COLO668 (cell line): ENCODE results near the gene GDA.

Source experiments
- DNase-seq: peaks from one replicate; lab custom pipeline; 2025; ENCODE audit not compliant: unreplicated experiment; lab: John Stamatoyannopoulos, UW

Gene GDA

GRCh38 chr9:72149231-72149975 is at the start of gene GDA:
TSS of gene GDA (plus strand) at chr9:72149440. CDS start at chr9:72149560, 120 bp downstream.
- peak; percentile 73 for DNase-seq

GRCh38 chr9:72102520-72102919 is 46.7 kb upstream of the GDA start:
- DNase-seq = no peak

GRCh38 chr9:72113056-72113455 is 36.2 kb upstream of the GDA start:
- no peak for DNase-seq

- no peak for DNase-seq
These were observed 29.4 kb upstream of the GDA start for GRCh38 chr9:72119853-72120252.

- DNase-seq = no peak
These were observed 24.3 kb upstream of the GDA start for GRCh38 chr9:72124947-72125346.

GRCh38 chr9:72127753-72128152 is 21.5 kb upstream of the GDA start:
- no peak for DNase-seq

GRCh38 chr9:72128526-72128925 is 20.7 kb upstream of the GDA start:
- no peak for DNase-seq

- peak; percentile 9 for DNase-seq
These were observed 19.7 kb upstream of the GDA start for GRCh38 chr9:72129271-72130156.

GRCh38 chr9:72130321-72130720 is 18.9 kb upstream of the GDA start:
- DNase-seq = no peak

GRCh38 chr9:72131206-72131605 is 18.0 kb upstream of the GDA start:
- no peak for DNase-seq

GRCh38 chr9:72132052-72132451 is 17.2 kb upstream of the GDA start:
- no peak for DNase-seq

GRCh38 chr9:72133365-72134035 is 15.7 kb upstream of the GDA start:
- DNase-seq = no peak

GRCh38 chr9:72134801-72135200 is 14.4 kb upstream of the GDA start:
- no peak for DNase-seq

GRCh38 chr9:72137697-72138365 is 11.4 kb upstream of the GDA start:
- DNase-seq = no peak

GRCh38 chr9:72139226-72139625 is 10.0 kb upstream of the GDA start:
- no peak for DNase-seq

- DNase-seq = no peak
These were observed 8.7 kb upstream of the GDA start for GRCh38 chr9:72140586-72140985.

- no peak for DNase-seq
These were observed 7.8 kb upstream of the GDA start for GRCh38 chr9:72141484-72141883.

GRCh38 chr9:72144756-72145492 is 4.3 kb upstream of the GDA start:
- no peak for DNase-seq

GRCh38 chr9:72145733-72146505 is 3.3 kb upstream of the GDA start:
- DNase-seq = no peak

- DNase-seq = no peak
These were observed 1.6 kb upstream of the GDA start for GRCh38 chr9:72147676-72148075.
